GM18867 (cell line): ENCODE results near the gene SLC9C2.
"Not testable (repeated sequence)": the region's sequence is repeated elsewhere in the genome, so short reads cannot be mapped to it uniquely, and the experiment has no call there.

Experiments used
- ATAC-seq: cut with Tn5 transposase; IDR thresholded peaks from one replicate; pipeline ENCODE4 v1.9.1; 2021; ENCODE audit warnings: mild to moderate bottlenecking, moderate library complexity; ENCODE audit not compliant: unreplicated experiment

The SLC9C2 gene

GRCh38 chr1:173462666-173463065 lies 140.2 kb downstream of the SLC9C2 start:
- not testable (repeated sequence) for ATAC-seq

GRCh38 chr1:173459885-173460284 lies 143.0 kb downstream of the SLC9C2 start:
- ATAC-seq, result no peak

GRCh38 chr1:173454966-173455524 lies 147.8 kb downstream of the SLC9C2 start:
- no peak for ATAC-seq

GRCh38 chr1:173453982-173454381 lies 148.9 kb downstream of the SLC9C2 start:
- no peak for ATAC-seq

GRCh38 chr1:173451981-173452380 lies 150.9 kb downstream of the SLC9C2 start:
- ATAC-seq, result no peak
